A549 (cell line): ENCODE results near the gene SNX2. TPM values are rescaled to one million over a fixed set of nuclear protein-coding genes. Genes with fewer than 3 reads are reported as not detected.

ENCODE experiments used
- ATAC-seq, 2 experiments: fragments of 200-7000 bp in 1 of 2; fragments of >200 bp in 1 of 2; cut with Nextera tagmentation in 1 of 2; cut with Tn5 transposase in 1 of 2; 3 replicates each; pipeline versions ENCODE4 v1.8.0 to v1.9.1; 2018 to 2020; ENCODE audit warnings: mild to moderate bottlenecking in 1 of 2, moderate library complexity in 1 of 2
- CTCF ChIA-PET: fragments of 300-600 bp; sonication (Branson Sonifier 250); formaldehyde crosslinking; extraction: SDS; loops from one replicate; lab custom pipeline; 2021; ENCODE audit warnings: antibody characterized with exemption, inconsistent platforms; lab: Yijun Ruan, JAX
- POLR2A ChIA-PET: fragments of 350-600 bp; formaldehyde crosslinking; extraction: SDS; loops from one replicate; lab custom pipeline; 2021; ENCODE audit warnings: antibody characterized with exemption, inconsistent platforms; lab: Yijun Ruan, JAX
- DNase-seq, 2 experiments: peaks; one replicate each; pipeline versions ENCODE4 v3.0.0 to v3.0.0-alpha.2; 2011 to 2016; ENCODE audit warnings: low read depth in 1 of 2, low spot score in 1 of 2
- FAIRE-seq: peaks from 2 replicates; lab custom pipeline; 2011; peaks lifted over from hg19 to GRCh38; lab: Jason Lieb, UNC
- H3K27ac ChIP-seq, 2 experiments: fragments of >200 bp; sonication (Bioruptor Twin); formaldehyde crosslinking; 3 replicates each; pipeline ENCODE4 v1.5.1; 2016 to 2017
- H3K4me1 ChIP-seq: fragments of >200 bp; sonication (Bioruptor Twin); formaldehyde crosslinking; 3 replicates; pipeline ENCODE4 v1.6.1; 2016
- H3K4me2 ChIP-seq: fragments of >200 bp; sonication (Bioruptor Twin); formaldehyde crosslinking; 3 replicates; pipeline ENCODE4 v1.6.1; 2016
- H3K4me3 ChIP-seq: fragments of >200 bp; sonication (Bioruptor Twin); formaldehyde crosslinking; 3 replicates; pipeline ENCODE4 v1.5.1; 2016
- H3K9me3 ChIP-seq: fragments of >200 bp; sonication (Bioruptor Twin); formaldehyde crosslinking; 3 replicates; pipeline ENCODE4 v1.6.1; 2016
- BCL3 ChIP-seq: fragments of >200 bp; sonication (Bioruptor Twin); formaldehyde crosslinking; IDR thresholded peaks from 3 replicates; pipeline ENCODE4 v1.6.1; 2016
- BHLHE40 ChIP-seq: IDR thresholded peaks from 2 replicates; pipeline ENCODE4 v1.6.1; 2012; ENCODE audit warnings: low read depth, low read length, inconsistent platforms
- CBX2 ChIP-seq: fragments of 200-600 bp; sonication (generic); IDR thresholded peaks from 2 replicates; pipeline ENCODE4 v1.6.1; 2016; ENCODE audit warnings: low read depth, mild to moderate bottlenecking, borderline replicate concordance
- CEBPB ChIP-seq, 2 experiments: fragments of >200 bp in 1 of 2; sonication (Bioruptor Twin) in 1 of 2; formaldehyde crosslinking in 1 of 2; IDR thresholded peaks; 2 replicates each; pipeline ENCODE4 v1.6.1; 2012 to 2016
- CHD2 ChIP-seq: fragments of 150-350 bp; IDR thresholded peaks from 2 replicates; pipeline ENCODE4 v1.6.1; 2014; ENCODE audit warnings: low read length; ENCODE audit not compliant: partially characterized antibody
- CTCF ChIP-seq: fragments of >200 bp; sonication (Bioruptor Twin); formaldehyde crosslinking; IDR thresholded peaks from 3 replicates; pipeline ENCODE4 v1.5.1; 2016
- EHMT2 ChIP-seq: fragments of 200-600 bp; sonication (generic); IDR thresholded peaks from 2 replicates; pipeline ENCODE4 v1.6.1; 2016; ENCODE audit warnings: antibody characterized with exemption, low read depth, mild to moderate bottlenecking, moderate library complexity
- ELK1 ChIP-seq: fragments of 150-350 bp; IDR thresholded peaks from 2 replicates; pipeline ENCODE4 v1.6.1; 2014; ENCODE audit warnings: low read depth, mild to moderate bottlenecking, low read length
- ESRRA ChIP-seq: fragments of 150-350 bp; IDR thresholded peaks from 2 replicates; pipeline ENCODE4 v1.6.1; 2014; ENCODE audit warnings: mild to moderate bottlenecking, low read length, borderline replicate concordance
- FOXS1 ChIP-seq: fragments of 250-450 bp; sonication (Bioruptor Pico); IDR thresholded peaks from 2 replicates; pipeline ENCODE4 v1.5.0; 2020; ENCODE audit warnings: mild to moderate bottlenecking, moderate library complexity
- HDAC2 ChIP-seq: fragments of 200-600 bp; sonication (generic); IDR thresholded peaks from 2 replicates; pipeline ENCODE4 v1.6.1; 2016
- HMGXB4 ChIP-seq: fragments of 250-450 bp; sonication (Bioruptor Pico); IDR thresholded peaks from 2 replicates; pipeline ENCODE4 v1.5.0; 2021; ENCODE audit warnings: mild to moderate bottlenecking, moderate library complexity, borderline replicate concordance
- HOXA7 ChIP-seq: fragments of 250-450 bp; sonication (Bioruptor Pico); IDR thresholded peaks from 2 replicates; pipeline ENCODE4 v1.5.0; 2020; ENCODE audit warnings: mild to moderate bottlenecking, moderate library complexity
- JUN ChIP-seq, 2 experiments: fragments of >200 bp; sonication (Bioruptor Twin); formaldehyde crosslinking; IDR thresholded peaks; 2 replicates in 1 of 2; 3 replicates in 1 of 2; pipeline ENCODE4 v1.6.1; 2016 to 2017
- KDM5A ChIP-seq: fragments of 200-600 bp; sonication (generic); IDR thresholded peaks from 2 replicates; pipeline ENCODE4 v1.6.1; 2016; ENCODE audit warnings: antibody characterized with exemption, mild to moderate bottlenecking
- NR3C1 ChIP-seq: fragments of >200 bp; sonication (Bioruptor Twin); formaldehyde crosslinking; IDR thresholded peaks from 3 replicates; pipeline ENCODE4 v1.6.1; 2017
- PBX3 ChIP-seq: IDR thresholded peaks from 2 replicates; pipeline ENCODE4 v1.6.1; 2012
- RAD21 ChIP-seq, 2 experiments: fragments of >200 bp in 1 of 2; sonication (Bioruptor Twin) in 1 of 2; formaldehyde crosslinking in 1 of 2; IDR thresholded peaks in 1 of 2; conservative IDR thresholded peaks in 1 of 2; 2 replicates in 1 of 2; 3 replicates in 1 of 2; pipeline ENCODE4 v1.6.1; 2012 to 2018; ENCODE audit warnings: inconsistent platforms in 1 of 2
- TFCP2L1 ChIP-seq: fragments of 250-450 bp; sonication (Bioruptor Pico); IDR thresholded peaks from 2 replicates; pipeline ENCODE4 v1.5.0; 2021; ENCODE audit warnings: mild to moderate bottlenecking
- USF2 ChIP-seq: fragments of 450-650 bp; IDR thresholded peaks from 2 replicates; pipeline ENCODE4 v1.6.1; 2014; ENCODE audit warnings: antibody characterized with exemption
- ZC3H11A ChIP-seq: fragments of 450-650 bp; IDR thresholded peaks from 2 replicates; pipeline ENCODE4 v1.6.1; 2014; ENCODE audit warnings: antibody characterized with exemption, mild to moderate bottlenecking
- ZFP36 ChIP-seq: fragments of 450-650 bp; IDR thresholded peaks from 2 replicates; pipeline ENCODE4 v1.6.1; 2014; ENCODE audit warnings: borderline replicate concordance; ENCODE audit not compliant: partially characterized antibody
- WGBS: methylation state at CpG from one replicate; pipeline ENCODE4 v1.1.6; 2017; ENCODE audit errors: missing lambda C conversion rate; 5-methylcytosine and 5-hydroxymethylcytosine counted together
- polyA plus RNA-seq, 4 experiments: library from polyadenylated mRNA; depleted of rRNA in 3 of 4; stranded (reverse); fragments of >200 nt; fragmentation: RNase III in 1 of 4; extraction: RNeasy Plus Mini Kit Qiagen cat#74134 plus additional on column Dnase treatment in 1 of 4; gene quantifications; 2 replicates in 3 of 4; 3 replicates in 1 of 4; pipeline ENCODE4 v1.2.3, GENCODE V29; 2011 to 2017

SNX2 gene
- polyA plus RNA-seq, 2 of the 4 experiments (the other 2 are of a cell fraction): 52.9 to 60.6 TPM

- TF ChIP-seq HMGXB4 (CRISPR knock-in tag): no peak
- TF ChIP-seq CTCF: no peak
- TF ChIP-seq BCL3: no peak
- TF ChIP-seq ELK1: no peak
- no peak for TF ChIP-seq NR3C1
These were observed 102.6 kb downstream of the SNX2 start (continued) for GRCh38 chr5:122877518-122877917.

GRCh38 chr5:122879076-122879475, 104.2 kb downstream of the SNX2 start:
- H3K4me3 ChIP-seq: no peak overlapping the region
- CTCF ChIA-PET: interaction anchor here (1.1 kb wide), 1 partner anchor 175 kb away, joined by 6 read pairs; no protein-coding TSS in a partner anchor
- ATAC-seq (no peak), FAIRE-seq (no peak), DNase-seq (no peak)
- no peak overlapping the region for H3K4me2 ChIP-seq
- POLR2A ChIA-PET: no interaction called here
- H3K9me3 ChIP-seq: no peaks in the 10 kb centered on the region
- H3K4me1 ChIP-seq: 0 out of 3 replicates have a peak, but pooled peaks cover 4% of the 10 kb centered on the region
- WGBS: 99% methylated on average over 3 of the region's 3 CpGs
- H3K27ac ChIP-seq: no peak overlapping the region
- no peak for TF ChIP-seq BCL3
- no peak for TF ChIP-seq ESRRA
- TF ChIP-seq USF2: no peak
- no peak for TF ChIP-seq BHLHE40
- TF ChIP-seq JUN (IDR thresholded peaks at IDR 0.05): no peak
- no peak for TF ChIP-seq CHD2
- no peak for TF ChIP-seq HOXA7 (CRISPR knock-in tag)
- TF ChIP-seq PBX3: no peak
- no peak for TF ChIP-seq ZFP36
- TF ChIP-seq KDM5A: no peak
- no peak for TF ChIP-seq ELK1
- TF ChIP-seq FOXS1: no peak
- no peak for TF ChIP-seq TFCP2L1 (CRISPR knock-in tag)
- TF ChIP-seq CEBPB (IDR thresholded peaks at IDR 0.05): no peak
- TF ChIP-seq RAD21 (conservative IDR thresholded peaks at IDR 0.05 in 1 of 2, IDR thresholded peaks at IDR 0.05 in 1 of 2): no peak
- no peak for TF ChIP-seq ZC3H11A
- TF ChIP-seq EHMT2: no peak
- no peak for TF ChIP-seq HDAC2
- TF ChIP-seq CBX2: no peak
